ENCODE results near the gene YPEL5.

- TF ChIP-seq POLR2A (IDR thresholded peaks at IDR 0.05) = no peak
- TF ChIP-seq POLR2AphosphoS5 (IDR thresholded peaks at IDR 0.05; ENCODE audit: insufficient read depth in 1 of 2, low read depth in 1 of 2) = no peak
Observed at GRCh38 chr2:30157616-30158015, 10.8 kb downstream of the YPEL5 start.

Data from vagina (tissue), 2 donors.